ENCODE results near the gene ZNF445.
"Not testable (repeated sequence)": the region's sequence is repeated elsewhere in the genome, so short reads cannot be mapped to it uniquely, and the experiment has no call there.

The ZNF445 gene

GRCh38 chr3:44398853-44399252 lies 78.6 kb downstream of the ZNF445 start:
- DNase-seq (ENCODE audit: low spot score) = no peak

DNA sequence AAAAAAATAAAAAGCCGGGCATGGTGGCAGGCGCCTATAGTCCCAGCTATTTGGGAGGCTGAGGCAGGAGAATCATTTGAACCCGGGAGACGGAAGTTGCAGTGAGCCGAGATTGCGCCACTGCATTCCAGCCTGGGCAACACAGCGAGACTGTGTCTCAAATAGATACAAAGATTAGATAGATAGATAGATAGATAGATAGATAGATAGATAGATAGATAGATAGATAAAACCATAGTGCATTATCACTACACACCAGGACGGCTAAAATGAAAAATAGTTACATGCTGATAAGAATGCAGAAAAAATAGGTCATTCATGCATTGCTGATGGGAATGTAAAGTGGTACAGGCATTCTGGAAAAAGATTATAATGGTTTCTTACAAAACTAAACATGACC lies 79.2 kb downstream of the ZNF445 start:
- DNase-seq (ENCODE audit: low spot score) = not testable (repeated sequence)

DNA sequence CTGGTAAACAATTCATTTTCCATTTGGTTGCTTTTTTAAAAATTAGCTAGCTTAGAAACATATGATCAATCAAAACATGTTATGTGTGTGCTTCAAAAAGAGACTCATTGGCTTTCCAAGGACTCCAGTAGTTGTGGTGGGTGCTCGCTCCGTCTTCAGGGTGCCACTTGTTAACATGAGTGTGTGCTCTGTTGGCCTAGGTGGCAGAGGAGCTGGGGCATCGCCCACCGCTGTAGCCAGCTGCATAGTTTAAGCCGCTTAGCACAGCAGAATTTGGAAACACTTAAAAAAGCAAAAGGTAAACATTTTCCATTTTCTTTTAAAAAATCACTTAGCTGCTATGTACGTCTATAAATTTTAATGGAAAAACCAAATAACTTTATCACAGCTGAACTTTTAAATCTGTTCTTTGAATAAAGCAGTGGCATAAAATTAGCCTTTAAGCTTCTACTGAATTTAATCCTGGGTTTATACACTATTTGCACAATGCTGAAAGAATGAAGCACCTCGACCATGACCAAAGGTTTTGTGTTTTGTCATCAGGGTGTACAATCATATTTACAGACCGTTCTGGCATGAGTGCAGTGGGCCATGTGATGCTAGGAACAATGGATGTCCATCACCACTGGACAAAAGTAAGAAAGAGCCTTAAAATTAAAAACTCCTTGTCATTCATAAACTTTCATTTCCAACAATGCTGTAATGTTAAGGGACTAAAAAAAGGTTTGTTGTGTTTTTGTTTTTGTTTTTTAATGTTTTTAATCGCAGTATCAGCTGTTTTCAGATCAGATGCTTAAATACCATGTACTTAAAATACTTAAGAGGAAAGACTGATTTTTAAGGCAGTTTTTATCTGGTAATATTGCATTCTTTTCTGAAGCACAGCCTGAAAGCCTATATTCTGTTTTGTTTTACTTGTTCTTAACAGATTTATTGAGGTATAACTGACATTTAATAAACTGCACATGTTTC lies 81.0 kb downstream of the ZNF445 start:
- DNase-seq (ENCODE audit: low spot score) = no peak

GRCh38 chr3:44395714-44396113 lies 81.8 kb downstream of the ZNF445 start:
- DNase-seq (ENCODE audit: low spot score) = no peak

- DNase-seq (ENCODE audit: low spot score) = no peak
These were observed 85.0 kb downstream of the ZNF445 start for GRCh38 chr3:44392489-44392888.

DNA sequence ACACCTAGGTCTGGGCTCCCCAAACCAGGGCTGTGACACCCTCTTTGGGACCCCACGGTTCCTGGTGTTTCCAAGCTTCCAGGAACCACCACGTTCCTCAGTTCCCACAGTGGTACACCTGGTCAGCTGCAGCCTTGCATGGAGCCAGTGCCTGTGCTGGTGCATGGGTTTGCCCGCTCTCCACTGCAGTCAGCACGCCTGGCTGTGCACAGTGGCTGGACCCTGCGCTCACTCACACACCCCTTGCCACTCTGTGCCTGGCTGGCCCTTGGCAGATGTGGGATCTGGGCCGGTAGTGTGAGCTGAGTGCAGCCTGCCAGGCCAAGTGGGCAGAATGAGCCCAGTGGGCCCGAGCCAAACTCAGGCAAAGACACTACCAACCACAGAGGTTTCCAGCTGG lies 90.1 kb downstream of the ZNF445 start:
- no peak for DNase-seq (ENCODE audit: low spot score)
